HG03575 (cell line): ENCODE data around the gene YTHDC2.
"Not testable (repeated sequence)": the region's sequence is repeated elsewhere in the genome, so short reads cannot be mapped to it uniquely, and the experiment has no call there.

Experiments used
- ATAC-seq: cut with Tn5 transposase; IDR thresholded peaks from one replicate; pipeline ENCODE4 v1.9.1; 2021; ENCODE audit not compliant: unreplicated experiment, insufficient number of reproducible peaks, low FRiP score; ENCODE audit errors: extremely low read depth

The YTHDC2 gene

DNA sequence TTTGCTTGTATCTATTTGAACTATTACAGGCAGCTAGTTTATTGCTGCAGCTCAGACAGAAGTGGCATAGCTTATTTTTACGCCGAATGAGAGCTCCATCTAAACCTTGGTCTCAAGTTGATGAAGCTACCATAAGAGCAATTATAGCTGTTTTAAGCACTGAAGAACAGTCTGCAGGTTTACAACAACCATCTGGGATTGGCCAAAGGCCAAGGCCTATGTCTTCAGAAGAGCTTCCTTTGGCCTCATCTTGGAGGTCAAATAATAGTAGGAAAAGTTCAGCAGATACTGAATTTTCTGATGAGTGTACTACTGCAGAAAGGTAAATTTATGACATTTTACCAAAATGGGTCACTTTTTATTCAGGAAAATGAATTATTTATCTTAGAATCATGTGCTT is 67.9 kb downstream of the YTHDC2 start:
- no peak for ATAC-seq

DNA sequence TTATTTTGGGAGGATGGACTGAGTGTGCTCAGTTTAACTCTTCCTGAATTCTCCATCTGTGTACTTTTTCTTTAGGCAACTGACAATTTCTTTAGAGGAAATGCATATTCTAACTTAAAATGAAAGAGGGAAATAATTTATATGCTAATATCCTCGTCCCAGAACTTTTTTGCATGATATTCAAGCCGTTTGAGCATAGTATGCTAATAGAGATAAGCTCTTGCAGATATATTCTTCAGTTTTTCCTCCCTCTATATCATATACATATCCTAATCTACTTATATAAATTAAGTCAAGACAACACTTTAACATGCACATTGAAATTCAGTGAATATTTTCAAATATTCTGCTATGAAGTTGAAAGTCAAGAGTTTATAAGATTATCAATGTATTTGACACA is 84.7 kb downstream of the YTHDC2 start:
- ATAC-seq, result no peak

DNA sequence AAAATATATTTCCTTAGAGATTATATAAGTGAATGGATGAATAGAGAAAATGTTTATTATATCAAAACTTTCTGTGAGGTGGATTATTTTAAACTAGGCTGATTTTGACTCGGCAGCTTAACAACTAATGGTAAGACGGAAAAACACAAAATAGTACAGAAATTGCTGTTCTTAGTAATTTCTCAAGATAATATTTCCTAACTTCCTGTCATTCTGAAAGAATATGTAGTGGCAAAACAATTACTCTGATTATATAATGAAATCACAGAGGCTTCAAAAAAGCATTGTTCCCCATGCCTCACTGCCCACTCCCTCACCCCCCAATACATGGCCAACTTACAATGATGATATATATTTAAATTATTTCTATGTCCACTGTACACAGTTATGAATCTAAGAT is 85.4 kb downstream of the YTHDC2 start:
- no peak for ATAC-seq

DNA sequence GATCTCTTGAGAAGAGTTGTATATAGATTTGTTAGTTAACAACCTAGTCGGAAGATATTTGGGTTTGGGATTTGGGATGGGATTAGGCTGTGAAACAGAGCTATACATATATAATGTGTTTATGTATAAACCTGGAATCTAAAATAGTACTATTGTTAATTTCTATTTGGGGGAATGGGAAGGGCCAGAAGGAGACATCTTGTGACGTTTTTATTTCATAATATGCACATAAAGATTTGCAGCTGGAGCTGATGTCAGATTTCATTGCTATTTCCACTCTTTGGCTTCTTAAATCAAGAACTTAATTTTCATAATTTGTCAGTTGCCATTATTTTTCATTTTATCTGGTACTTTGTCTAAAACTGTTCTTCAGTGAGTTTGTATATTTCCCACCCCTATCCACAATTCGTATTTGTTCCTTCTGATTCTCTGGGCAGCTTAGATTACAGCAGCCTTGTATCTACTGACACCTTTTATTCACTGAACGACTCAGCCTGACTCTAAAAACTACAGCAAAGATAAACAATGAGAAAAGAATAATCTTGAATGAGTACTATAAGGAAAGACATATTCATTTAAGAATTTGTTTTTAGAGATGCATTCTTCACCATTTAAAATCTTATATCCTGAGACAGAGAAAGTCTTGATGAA is 86.9 kb downstream of the YTHDC2 start:
- ATAC-seq, result no peak

DNA sequence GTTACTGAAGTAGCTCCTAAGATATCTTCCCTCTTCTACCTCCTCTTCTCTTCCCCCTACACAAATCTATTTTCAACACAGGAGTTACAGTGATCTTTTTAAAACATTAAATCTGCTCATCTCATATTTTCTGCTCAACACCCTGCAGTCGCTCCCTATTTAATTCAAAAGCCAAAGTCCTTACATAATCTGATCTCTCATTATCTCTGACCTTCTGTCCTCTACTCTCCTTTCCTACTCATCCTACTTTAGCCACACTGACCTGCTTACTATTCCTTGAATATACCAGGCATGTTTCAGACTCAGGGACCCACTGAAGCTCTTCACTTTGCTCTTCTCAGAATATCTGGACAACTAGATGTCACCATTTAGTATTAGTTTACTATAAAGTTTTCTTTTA is 87.9 kb downstream of the YTHDC2 start:
- ATAC-seq, result no peak

DNA sequence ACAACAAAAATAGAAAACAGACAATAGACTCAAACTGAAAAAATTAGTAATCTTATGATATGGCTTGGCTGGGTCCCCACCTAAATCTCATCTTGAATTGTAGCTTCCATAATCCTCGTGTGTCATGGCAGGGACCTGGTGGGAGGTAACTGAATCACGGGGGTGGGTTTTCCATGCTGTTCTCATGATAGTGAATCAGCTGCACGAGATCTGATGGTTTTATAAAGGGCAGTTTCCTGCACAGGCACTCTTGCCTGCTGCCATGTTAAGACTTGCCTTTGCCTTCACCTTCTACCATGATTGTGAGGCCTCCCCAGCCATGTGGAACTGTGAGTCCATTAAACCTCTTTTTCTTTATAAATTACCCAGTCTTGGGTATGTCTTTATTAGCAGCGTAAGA is 89.8 kb downstream of the YTHDC2 start:
- not testable (repeated sequence) for ATAC-seq

DNA sequence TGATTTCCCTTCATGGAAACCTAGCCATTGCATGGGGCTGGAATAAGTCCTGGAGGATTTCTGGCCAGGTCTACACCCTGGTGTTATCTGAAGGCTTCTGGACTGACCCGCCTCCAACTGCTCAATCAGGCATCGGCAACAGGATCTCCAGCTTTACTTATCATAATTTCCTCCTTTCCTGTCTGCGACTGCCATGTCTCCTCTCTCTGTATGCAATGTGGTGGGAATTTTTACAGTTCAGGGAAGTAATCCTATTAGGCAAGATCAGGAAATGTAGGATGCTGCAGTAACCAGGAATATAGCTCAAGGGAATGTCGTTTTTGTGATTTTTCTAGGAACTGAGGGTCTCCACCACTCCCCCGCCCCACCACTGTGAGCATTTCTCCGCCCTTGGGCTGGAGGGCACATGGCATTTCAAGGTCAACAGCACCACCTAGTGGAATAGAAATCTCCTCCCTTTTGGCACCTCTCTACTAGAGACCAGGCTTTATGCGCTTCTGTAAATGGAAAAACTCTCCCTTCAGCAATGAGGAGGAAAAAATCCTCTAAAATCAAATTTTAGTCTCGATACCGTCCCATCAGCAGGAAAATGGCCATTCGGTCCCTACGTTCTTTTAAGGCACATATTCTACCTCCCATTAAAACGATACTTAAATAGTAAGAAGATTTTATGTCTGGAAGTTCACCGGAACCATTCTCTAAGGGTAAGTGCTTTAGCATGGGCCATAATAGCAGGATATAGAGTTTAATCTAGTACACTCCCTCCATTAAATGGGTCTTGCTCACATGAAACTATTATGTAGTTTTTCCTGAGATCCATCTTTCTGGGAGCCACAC is 93.0 kb downstream of the YTHDC2 start:
- ATAC-seq, result no peak

DNA sequence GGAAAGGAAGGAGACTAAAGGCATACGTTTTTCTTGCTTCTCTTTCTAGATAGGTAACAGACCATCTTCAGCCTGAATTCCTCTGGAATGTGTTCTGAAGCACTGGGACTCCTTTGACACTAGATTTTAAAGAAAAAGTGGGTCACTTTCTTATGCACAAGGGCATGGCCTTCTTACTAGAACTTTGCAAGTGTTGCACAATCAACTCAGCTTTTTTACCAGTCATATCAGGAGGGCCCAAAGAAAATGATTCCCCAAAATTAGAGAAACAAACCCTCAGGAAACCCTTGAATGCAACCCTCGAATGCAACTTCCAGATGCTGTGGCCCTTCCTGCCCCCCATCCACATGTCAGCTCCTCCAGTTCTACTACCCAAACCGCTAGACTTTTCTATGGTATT is 93.9 kb downstream of the YTHDC2 start:
- ATAC-seq, result no peak

DNA sequence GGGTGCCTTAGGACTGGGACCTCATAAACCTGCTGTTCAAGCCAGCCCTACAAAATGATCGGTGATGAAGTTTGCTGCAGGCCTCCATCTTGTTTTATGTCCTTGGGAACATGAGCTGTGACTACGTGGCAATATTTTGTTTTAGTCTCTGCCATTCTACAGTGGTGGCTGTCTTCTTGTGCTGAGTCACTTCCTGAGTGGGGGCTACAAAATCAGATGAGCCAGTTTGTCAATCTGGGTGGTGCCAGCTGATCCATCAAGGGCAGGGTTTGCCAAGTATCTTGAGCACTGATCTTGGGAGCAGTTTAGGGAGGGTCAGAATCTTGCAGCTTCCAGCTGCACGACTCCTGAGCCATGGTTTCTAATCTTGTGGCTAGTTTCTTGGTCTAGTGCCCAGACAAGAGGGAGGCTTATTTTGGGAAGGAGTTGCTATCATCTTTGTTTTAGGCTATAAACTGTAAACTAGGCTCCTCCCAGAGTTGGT is 94.7 kb downstream of the YTHDC2 start:
- no peak for ATAC-seq

DNA sequence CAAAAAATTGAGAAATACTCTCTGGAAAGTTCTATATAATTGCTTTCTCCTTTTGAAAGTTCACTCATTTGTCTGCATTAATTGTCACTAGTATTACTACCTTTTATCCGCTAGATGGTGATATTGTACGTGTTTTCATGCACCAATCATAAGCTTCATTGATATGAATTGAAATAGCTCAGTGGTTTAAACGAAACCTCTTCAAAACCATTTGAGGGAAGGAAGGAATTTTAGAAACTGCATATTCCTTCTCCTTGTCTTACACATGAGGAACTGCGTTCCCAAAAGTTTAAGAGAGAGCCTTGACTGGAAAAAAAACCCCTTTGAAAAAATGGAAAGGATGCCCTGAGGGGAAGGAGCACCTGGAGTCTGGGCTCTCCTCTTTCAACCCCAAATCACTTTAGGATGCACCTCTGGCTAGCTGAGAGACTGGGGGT is 98.6 kb downstream of the YTHDC2 start:
- peak; percentile 65 for ATAC-seq

DNA sequence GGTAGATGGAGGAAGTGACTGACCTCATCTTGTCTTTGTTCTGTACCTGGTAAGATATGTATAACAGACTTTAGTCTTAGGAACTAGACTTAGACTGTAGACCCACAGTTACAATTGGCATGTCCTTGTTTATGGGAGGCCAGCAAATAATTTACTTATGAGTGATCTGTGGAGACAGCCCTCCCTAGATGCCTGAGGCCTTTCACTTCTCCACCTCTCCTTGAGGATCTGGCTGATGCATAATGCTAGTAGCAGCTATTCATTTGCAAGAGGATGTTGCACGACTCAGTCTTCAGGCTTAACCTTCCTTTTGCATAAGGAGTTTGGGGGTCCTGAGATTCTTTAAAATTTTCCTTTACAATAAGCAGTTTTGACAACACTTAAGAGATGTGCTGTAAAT is 100.7 kb downstream of the YTHDC2 start:
- no peak for ATAC-seq

DNA sequence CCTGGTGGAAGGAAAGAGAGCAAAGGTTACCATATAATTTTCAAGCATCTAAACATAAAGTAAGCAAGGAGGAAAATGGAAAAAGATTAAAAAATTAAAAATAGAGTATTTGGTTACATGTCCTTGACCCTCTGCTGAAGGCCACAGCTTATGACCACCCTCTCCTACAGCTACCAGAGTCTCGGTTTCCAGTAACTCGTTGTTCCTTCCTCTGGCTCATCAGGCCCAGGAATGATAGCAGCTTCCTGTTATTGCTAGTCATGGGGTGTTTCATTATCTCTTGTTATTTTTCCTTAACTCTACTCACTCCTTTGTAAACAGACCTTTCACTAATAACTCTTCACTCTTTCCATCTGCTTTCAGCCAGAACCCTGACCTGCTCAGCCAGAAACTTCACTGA is 102.2 kb downstream of the YTHDC2 start:
- no peak for ATAC-seq

DNA sequence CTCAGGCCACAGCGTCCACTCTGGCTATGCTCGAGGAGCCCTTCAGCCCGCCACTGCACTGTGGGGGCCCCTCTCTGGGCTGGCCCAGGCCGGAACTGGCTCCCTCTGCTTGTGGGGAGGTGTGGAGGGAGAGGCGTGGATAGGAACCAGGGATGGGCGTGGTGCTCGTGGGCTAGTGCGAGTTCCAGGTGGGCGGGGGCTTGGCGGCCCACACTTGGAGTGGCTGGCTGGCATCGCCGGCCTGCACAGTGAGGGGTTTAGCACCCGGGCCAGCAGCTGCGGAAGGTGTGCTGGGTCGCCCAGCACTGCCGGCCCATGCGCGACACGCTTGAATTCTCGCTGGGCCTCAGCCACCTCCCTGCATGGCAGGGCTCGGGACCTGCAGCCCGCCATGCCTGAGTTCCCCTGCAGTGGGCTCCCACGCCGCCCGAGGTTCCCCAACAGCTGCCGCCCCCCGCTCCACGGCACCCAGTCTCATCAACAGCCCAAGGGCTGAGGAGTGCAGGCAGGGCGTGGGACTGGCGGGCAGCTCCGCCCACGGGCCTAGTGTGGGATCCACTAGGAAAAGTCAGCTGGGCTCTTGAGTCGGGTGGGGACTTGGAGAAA is 103.8 kb downstream of the YTHDC2 start:
- no peak for ATAC-seq

DNA sequence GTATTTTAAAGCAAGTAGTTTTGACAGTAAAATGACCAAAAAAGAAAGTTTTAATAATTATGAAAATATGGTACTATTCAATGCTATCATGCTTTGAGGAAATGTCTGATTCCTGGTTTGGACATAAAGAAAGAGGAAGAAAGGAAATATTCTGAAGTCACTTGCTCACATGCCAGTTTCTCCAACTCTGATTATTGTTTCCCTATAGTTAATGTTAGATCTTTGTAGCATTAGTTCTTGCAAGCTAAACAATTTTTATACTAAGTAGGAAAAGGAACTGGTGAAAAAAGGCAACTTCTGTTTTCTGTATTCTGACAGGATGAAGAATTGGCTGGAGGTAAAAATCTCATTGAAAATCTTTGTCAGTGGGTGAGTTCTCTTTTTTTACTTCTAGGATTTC is 119.5 kb downstream of the YTHDC2 start:
- no peak for ATAC-seq

DNA sequence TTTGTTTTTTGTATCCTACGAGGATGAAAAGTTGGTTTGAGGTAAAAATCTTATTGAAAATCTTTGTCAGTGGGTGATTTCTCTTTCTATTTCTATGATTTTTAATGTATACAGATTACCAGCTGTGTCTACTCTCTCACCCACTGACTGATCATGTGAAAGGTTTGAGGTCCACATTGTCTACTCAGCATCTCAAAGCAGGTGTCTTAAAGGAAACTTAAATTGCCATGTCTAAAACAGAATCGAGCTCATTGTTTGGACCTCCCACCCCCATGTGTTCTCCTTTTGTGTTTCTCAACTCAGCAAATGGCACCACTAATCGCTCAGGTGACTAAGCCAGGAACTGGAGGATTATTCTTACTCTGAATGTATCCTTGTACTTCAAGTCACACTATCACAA is 121.5 kb downstream of the YTHDC2 start:
- ATAC-seq, result no peak

DNA sequence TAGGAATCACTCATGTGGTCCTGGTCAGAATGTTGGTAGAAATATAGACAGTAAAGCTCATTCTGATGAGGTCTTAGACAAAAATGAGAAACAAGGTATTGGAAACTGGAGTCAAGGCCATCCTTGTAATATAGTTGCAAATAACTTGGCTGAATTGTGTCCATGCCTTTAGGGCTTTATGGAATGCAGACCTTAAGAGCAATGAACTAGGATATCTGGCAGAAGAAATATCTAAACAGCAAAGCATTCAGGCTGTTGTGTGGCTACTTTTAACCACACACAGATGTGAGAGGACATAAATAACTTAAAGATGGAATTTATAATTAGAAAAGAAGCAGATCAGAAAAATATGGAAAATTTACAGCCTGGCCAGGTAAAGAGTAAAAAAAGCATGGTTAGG is 128.2 kb downstream of the YTHDC2 start:
- no peak for ATAC-seq
